ENCODE measurements around the gene PLPPR5. TPM values are rescaled to one million over a fixed set of nuclear protein-coding genes. Genes with fewer than 3 reads are reported as not detected.

The PLPPR5 gene
- total RNA-seq, 1 experiment from 2014 or later, result not detected

- no peaks in the 10 kb centered on the region for H3K9me2 ChIP-seq (ENCODE audit: insufficient read depth)
- POLR2A ChIA-PET, result no interaction called here
- no peak for DNase-seq (ENCODE audit: low read depth, low spot score)
Observed at GRCh38 chr1:99005537-99005942, 879 bp upstream of the PLPPR5 start.

More at GRCh38 chr1:99005537-99005942, 879 bp upstream of the PLPPR5 start:
- H4K20me1 ChIP-seq (ENCODE audit: insufficient read depth), result no peaks in the 10 kb centered on the region
- H2AFZ ChIP-seq (ENCODE audit: low read depth, low read length, poor library complexity, severe bottlenecking), result no peak overlapping the region
- H3K4me1 ChIP-seq (ENCODE audit: control insufficient read depth in 1 of 2, insufficient read depth in 2 of 2, low read length in 2 of 2), result no peaks in the 10 kb centered on the region
- H3K4me3 ChIP-seq (replicated peaks in 1 of 2; ENCODE audit: low read depth in 1 of 2, low read length in 2 of 2), result no peak overlapping the region
- ChIA-PET CTCF (no interaction called here), RAD21 (ENCODE audit: low non-redundant PET in 1 of 2, low total read pairs in 2 of 2, uncharacterized antibody in 2 of 2, unreplicated experiment in 2 of 2) (no interaction called here)
- H3K4me2 ChIP-seq (ENCODE audit: low read length), result no peak overlapping the region
- TF ChIP-seq MAX (IDR thresholded peaks at IDR 0.05) (no peak), SP1 (IDR thresholded peaks at IDR 0.05; ENCODE audit: low read depth) (no peak), POLR2AphosphoS5 (IDR thresholded peaks at IDR 0.05; ENCODE audit: low read depth, low read length) (no peak), POLR2A (IDR thresholded peaks at IDR 0.05; ENCODE audit: borderline replicate concordance, extremely low read depth, insufficient read depth, insufficient read length) (no peak), EGR1 (IDR thresholded peaks at IDR 0.05; ENCODE audit: low read depth) (no peak), ELF1 (IDR thresholded peaks at IDR 0.05; ENCODE audit: borderline replicate concordance, low read depth) (no peak), ZNF274 (IDR thresholded peaks at IDR 0.05; ENCODE audit: low read depth, low read length) (no peak), FOSL1 (IDR thresholded peaks at IDR 0.05; ENCODE audit: low read depth) (no peak), EZH2phosphoT487 (IDR thresholded peaks at IDR 0.05; ENCODE audit: borderline replicate concordance) (no peak), ZBTB33 (IDR thresholded peaks at IDR 0.05; ENCODE audit: extremely low read depth, insufficient replicate concordance, low read length) (no peak), RAD21 (IDR thresholded peaks at IDR 0.05; ENCODE audit: low read depth) (no peak), CBX3 (IDR thresholded peaks at IDR 0.05; ENCODE audit: low read depth) (no peak), EZH2 (IDR thresholded peaks at IDR 0.05) (no peak), REST (IDR thresholded peaks at IDR 0.05; ENCODE audit: low read depth) (no peak), CEBPB (IDR thresholded peaks at IDR 0.05; ENCODE audit: low read depth) (no peak), CTCF (IDR thresholded peaks at IDR 0.05 in 2 of 3, conservative IDR thresholded peaks at IDR 0.05 in 1 of 3; ENCODE audit: borderline replicate concordance in 1 of 3, insufficient read depth in 1 of 3, low read depth in 2 of 3, low read length in 2 of 3) (no peak), YY1 (IDR thresholded peaks at IDR 0.05; ENCODE audit: extremely low read depth, insufficient replicate concordance, low read depth, low read length) (no peak), ATF3 (IDR thresholded peaks at IDR 0.05) (no peak), ZFX (IDR thresholded peaks at IDR 0.05) (no peak)
- H3K9me3 ChIP-seq (ENCODE audit: control insufficient read depth in 1 of 2, insufficient read depth in 1 of 2, low read depth in 1 of 2, low read length in 2 of 2), result no peaks in the 10 kb centered on the region
- no peak overlapping the region for H3K9ac ChIP-seq (ENCODE audit: low read length)
- BruUV-seq (replicated peaks), result no TSS peak
- H3K79me2 ChIP-seq (ENCODE audit: insufficient read depth, low read length), result no peaks in the 10 kb centered on the region
- no peaks in the 10 kb centered on the region for H3K27me3 ChIP-seq (ENCODE audit: insufficient read depth, low read length)
- H3K27ac ChIP-seq (ENCODE audit: low read depth, low read length), result no peak overlapping the region
- H3K36me3 ChIP-seq (ENCODE audit: control insufficient read depth in 1 of 2, insufficient read depth in 2 of 2, low read length in 2 of 2), result no peaks in the 10 kb centered on the region
- intact Hi-C loops (cut with micrococcal nuclease), result no loop called here
- no peak for ATAC-seq
